ENCODE results near the gene RCE1.

The RCE1 gene

DNA sequence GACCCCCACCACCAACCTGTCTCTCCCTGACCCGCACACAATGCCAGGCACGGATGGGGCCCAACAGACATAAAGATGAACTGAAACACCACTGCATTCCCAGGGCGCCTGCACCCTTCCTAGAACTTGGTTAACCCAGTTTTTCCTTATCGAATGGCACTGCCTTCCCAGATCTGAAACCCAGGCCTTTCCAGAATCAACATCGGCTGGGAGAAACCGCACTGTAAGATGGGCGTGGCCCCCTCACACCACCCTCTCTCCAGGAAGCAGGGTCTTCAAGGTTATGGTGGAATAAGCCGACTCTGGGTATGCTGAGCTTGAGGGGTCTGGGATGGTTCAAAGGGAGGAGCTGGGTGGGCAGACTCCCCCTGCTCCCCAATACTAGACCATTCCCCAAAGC is 36.8 kb downstream of the RCE1 start:
- Histone ChIP-seq H3K4me3 (ENCODE audit: low read depth, low read length) (no peak overlapping the region), H3K36me3 (no peaks in the 10 kb centered on the region), H3K27me3 (ENCODE audit: insufficient read depth, low read depth, severe bottlenecking) (no peaks in the 10 kb centered on the region), H3K27ac (no peak overlapping the region), H3K9me3 (ENCODE audit: severe bottlenecking) (no peaks in the 10 kb centered on the region)
- no peak for DNase-seq
- no peak for TF ChIP-seq CTCF (IDR thresholded peaks at IDR 0.05; ENCODE audit: low read depth, low read length)

- no peak for DNase-seq
- Histone ChIP-seq H3K36me3 (no peaks in the 10 kb centered on the region), H3K9me3 (ENCODE audit: severe bottlenecking) (no peaks in the 10 kb centered on the region), H3K27ac (no peak overlapping the region), H3K4me3 (ENCODE audit: low read depth, low read length) (no peak overlapping the region), H3K27me3 (ENCODE audit: insufficient read depth, low read depth, severe bottlenecking) (no peaks in the 10 kb centered on the region)
- TF ChIP-seq CTCF (IDR thresholded peaks at IDR 0.05; ENCODE audit: low read depth, low read length) = no peak
These were observed 37.5 kb downstream of the RCE1 start for GRCh38 chr11:66880496-66881450.

- Histone ChIP-seq H3K27ac (no peak overlapping the region), H3K36me3 (no peaks in the 10 kb centered on the region), H3K9me3 (ENCODE audit: severe bottlenecking) (no peaks in the 10 kb centered on the region), H3K27me3 (ENCODE audit: insufficient read depth, low read depth, severe bottlenecking) (no peaks in the 10 kb centered on the region), H3K4me3 (ENCODE audit: low read depth, low read length) (no peak overlapping the region)
- no peak for DNase-seq
- no peak for TF ChIP-seq CTCF (IDR thresholded peaks at IDR 0.05; ENCODE audit: low read depth, low read length)
These were observed 38.2 kb downstream of the RCE1 start for GRCh38 chr11:66881451-66881835.

DNA sequence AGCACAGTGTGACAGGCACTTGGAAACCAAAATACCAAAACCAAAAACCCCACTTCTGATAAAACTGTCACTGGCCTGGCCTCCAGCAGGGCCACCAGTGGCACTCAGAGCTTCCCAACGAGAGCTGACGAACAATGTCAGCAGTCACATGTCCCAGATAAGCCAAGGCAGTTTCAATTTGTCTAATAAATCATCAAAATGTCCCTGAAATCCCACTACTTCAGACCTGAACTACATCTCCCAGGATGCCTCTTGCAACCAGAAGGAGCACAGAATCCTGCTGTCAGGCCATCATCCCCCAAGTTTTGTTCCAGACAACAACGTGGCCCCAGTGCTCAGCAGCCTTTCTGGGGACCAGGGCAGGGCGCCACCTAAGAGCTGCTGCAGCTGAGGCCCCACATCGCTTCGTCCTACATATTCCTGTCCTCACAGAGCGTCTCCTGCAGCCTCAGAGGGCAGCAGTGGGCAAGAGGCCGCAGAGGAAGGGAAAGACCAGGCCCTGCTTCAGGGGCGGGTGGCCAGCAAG is 38.7 kb downstream of the RCE1 start:
- no peaks in the 10 kb centered on the region for H3K9me3 ChIP-seq (ENCODE audit: severe bottlenecking)
- no peak overlapping the region for H3K27ac ChIP-seq
- no peaks in the 10 kb centered on the region for H3K36me3 ChIP-seq
- no peak overlapping the region for H3K4me3 ChIP-seq (ENCODE audit: low read depth, low read length)
- DNase-seq = no peak
- H3K27me3 ChIP-seq (ENCODE audit: insufficient read depth, low read depth, severe bottlenecking) = no peaks in the 10 kb centered on the region
- TF ChIP-seq CTCF (IDR thresholded peaks at IDR 0.05; ENCODE audit: low read depth, low read length) = no peak

GRCh38 chr11:66882561-66883015 is 39.3 kb downstream of the RCE1 start:
- Histone ChIP-seq H3K4me3 (ENCODE audit: low read depth, low read length) (no peak overlapping the region), H3K27ac (no peak overlapping the region), H3K27me3 (ENCODE audit: insufficient read depth, low read depth, severe bottlenecking) (no peaks in the 10 kb centered on the region), H3K36me3 (no peaks in the 10 kb centered on the region), H3K9me3 (ENCODE audit: severe bottlenecking) (no peaks in the 10 kb centered on the region)
- DNase-seq = no peak
- no peak for TF ChIP-seq CTCF (IDR thresholded peaks at IDR 0.05; ENCODE audit: low read depth, low read length)
